GM12864 (cell line): ENCODE data around the gene TOX3.

Experiments
- DNase-seq: peaks from one replicate; pipeline ENCODE4 v3.0.0-alpha.2; 2011; ENCODE audit warnings: low read depth
- H3K4me3 ChIP-seq: 2 replicates; pipeline ENCODE4 v1.5.1; 2011; ENCODE audit warnings: mild to moderate bottlenecking, low read depth, low read length, control low read depth
- CTCF ChIP-seq: IDR thresholded peaks from 2 replicates; pipeline ENCODE4 v1.5.1; 2011; ENCODE audit warnings: low read depth, mild to moderate bottlenecking, moderate library complexity, low read length, control low read depth, inconsistent platforms; ENCODE audit errors: missing control alignments

TOX3 gene

GRCh38 chr16:52538511-52538910, 8.4 kb downstream of the TOX3 start:
- no peak overlapping the region for H3K4me3 ChIP-seq
- no peak for DNase-seq
- no peak for TF ChIP-seq CTCF

GRCh38 chr16:52537516-52537915, 9.4 kb downstream of the TOX3 start:
- no peak for TF ChIP-seq CTCF
- no peak overlapping the region for H3K4me3 ChIP-seq
- DNase-seq: no peak

- no peak overlapping the region for H3K4me3 ChIP-seq
- TF ChIP-seq CTCF: no peak
- no peak for DNase-seq
Measured at GRCh38 chr16:52535076-52535475, 11.9 kb downstream of the TOX3 start.

- TF ChIP-seq CTCF: no peak
- no peak for DNase-seq
- H3K4me3 ChIP-seq: no peak overlapping the region
Measured at GRCh38 chr16:52533296-52533695, 13.6 kb downstream of the TOX3 start.

- TF ChIP-seq CTCF: no peak
- DNase-seq: no peak
- H3K4me3 ChIP-seq: no peak overlapping the region
Measured at GRCh38 chr16:52532384-52532783, 14.6 kb downstream of the TOX3 start.

GRCh38 chr16:52529226-52529625, 17.7 kb downstream of the TOX3 start:
- no peak for TF ChIP-seq CTCF
- no peak for DNase-seq
- H3K4me3 ChIP-seq: no peak overlapping the region

GRCh38 chr16:52528393-52529065, 18.4 kb downstream of the TOX3 start:
- H3K4me3 ChIP-seq: no peak overlapping the region
- no peak for TF ChIP-seq CTCF
- no peak for DNase-seq
